A673 (cell line): ENCODE measurements around the gene NUP107.

ENCODE experiments used
- EZH2 ChIP-seq: fragments of 200-600 bp; sonication (generic); IDR thresholded peaks from 2 replicates; pipeline ENCODE4 v1.6.1; 2017; ENCODE audit warnings: borderline replicate concordance, low read depth, mild to moderate bottlenecking, mixed read lengths, antibody characterized with exemption, low read length; ENCODE audit not compliant: poor library complexity, severe bottlenecking
- TF ChIP-seq, protein P1 (sequence below): fragments of 300-800, 200-600 bp; sonication (generic); conservative IDR thresholded peaks from 2 replicates; pipeline ENCODE4 v1.5.1; 2017; ENCODE audit warnings: low read depth, mild to moderate bottlenecking, antibody characterized with exemption, low read length, moderate library complexity, mixed read lengths

GRCh38 chr12:68786929-68787328 lies 100.2 kb downstream of the NUP107 start:
- TF ChIP-seq, protein P1, sequence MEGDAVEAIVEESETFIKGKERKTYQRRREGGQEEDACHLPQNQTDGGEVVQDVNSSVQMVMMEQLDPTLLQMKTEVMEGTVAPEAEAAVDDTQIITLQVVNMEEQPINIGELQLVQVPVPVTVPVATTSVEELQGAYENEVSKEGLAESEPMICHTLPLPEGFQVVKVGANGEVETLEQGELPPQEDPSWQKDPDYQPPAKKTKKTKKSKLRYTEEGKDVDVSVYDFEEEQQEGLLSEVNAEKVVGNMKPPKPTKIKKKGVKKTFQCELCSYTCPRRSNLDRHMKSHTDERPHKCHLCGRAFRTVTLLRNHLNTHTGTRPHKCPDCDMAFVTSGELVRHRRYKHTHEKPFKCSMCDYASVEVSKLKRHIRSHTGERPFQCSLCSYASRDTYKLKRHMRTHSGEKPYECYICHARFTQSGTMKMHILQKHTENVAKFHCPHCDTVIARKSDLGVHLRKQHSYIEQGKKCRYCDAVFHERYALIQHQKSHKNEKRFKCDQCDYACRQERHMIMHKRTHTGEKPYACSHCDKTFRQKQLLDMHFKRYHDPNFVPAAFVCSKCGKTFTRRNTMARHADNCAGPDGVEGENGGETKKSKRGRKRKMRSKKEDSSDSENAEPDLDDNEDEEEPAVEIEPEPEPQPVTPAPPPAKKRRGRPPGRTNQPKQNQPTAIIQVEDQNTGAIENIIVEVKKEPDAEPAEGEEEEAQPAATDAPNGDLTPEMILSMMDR, result 0 out of 2 replicates have a peak, but pooled peaks have one; percentile 16
- TF ChIP-seq EZH2, result no peak
